SH-SY5Y (cell line): Measurements from ENCODE around the gene CUEDC2.

Experiments used
- GATA2 ChIP-seq: IDR thresholded peaks from 2 replicates; pipeline ENCODE4 v1.6.1; 2011; ENCODE audit warnings: mild to moderate bottlenecking, low read depth, low read length
- GATA3 ChIP-seq: IDR thresholded peaks from 2 replicates; pipeline ENCODE4 v1.6.1; 2011; ENCODE audit warnings: low read depth, mild to moderate bottlenecking, low read length, moderate library complexity

CUEDC2 gene

GRCh38 chr10:102432162-102432950 lies at the start of gene CUEDC2:
CUEDC2 (minus strand) TSS chr10:102432574; CDS start chr10:102425188, 7,386 bp downstream.
- TF ChIP-seq GATA3 = no peak
- TF ChIP-seq GATA2 = no peak

GRCh38 chr10:102480396-102480795 lies 48.0 kb upstream of the CUEDC2 start:
- no peak for TF ChIP-seq GATA2
- TF ChIP-seq GATA3 = no peak

- TF ChIP-seq GATA3 (no peak), GATA2 (no peak)
Measured at GRCh38 chr10:102479651-102480050, 47.3 kb upstream of the CUEDC2 start.

GRCh38 chr10:102476466-102477141 lies 44.2 kb upstream of the CUEDC2 start:
- TF ChIP-seq GATA3 (no peak), GATA2 (no peak)

GRCh38 chr10:102475451-102476040 lies 43.2 kb upstream of the CUEDC2 start:
- TF ChIP-seq GATA2 (no peak), GATA3 (no peak)

GRCh38 chr10:102473445-102474331 lies 41.3 kb upstream of the CUEDC2 start:
- TF ChIP-seq GATA2 = no peak
- TF ChIP-seq GATA3 = no peak

GRCh38 chr10:102470579-102471546 lies 38.5 kb upstream of the CUEDC2 start:
- TF ChIP-seq GATA3 = no peak
- TF ChIP-seq GATA2 = no peak

- TF ChIP-seq GATA3 = no peak
Measured at GRCh38 chr10:102468683-102469082, 36.3 kb upstream of the CUEDC2 start.

GRCh38 chr10:102467971-102468438 lies 35.6 kb upstream of the CUEDC2 start:
- TF ChIP-seq GATA3 = no peak
- TF ChIP-seq GATA2 = no peak

GRCh38 chr10:102467318-102467717 lies 34.9 kb upstream of the CUEDC2 start:
- TF ChIP-seq GATA3 = no peak
- no peak for TF ChIP-seq GATA2

GRCh38 chr10:102465466-102465865 lies 33.1 kb upstream of the CUEDC2 start:
- no peak for TF ChIP-seq GATA2
- no peak for TF ChIP-seq GATA3

GRCh38 chr10:102463983-102464382 lies 31.6 kb upstream of the CUEDC2 start:
- TF ChIP-seq GATA2 (no peak), GATA3 (no peak)
